ENCODE data around the gene ECM1.

GRCh38 chr1:150464422-150464826 is 43.5 kb upstream of the ECM1 start:
- TF ChIP-seq CREB1 (IDR thresholded peaks at IDR 0.05; ENCODE audit: low read depth) (no peak), MAX (IDR thresholded peaks at IDR 0.05) (no peak), CEBPB (IDR thresholded peaks at IDR 0.05) (no peak), EP300 (IDR thresholded peaks at IDR 0.05; ENCODE audit: borderline replicate concordance) (no peak), RAD21 (IDR thresholded peaks at IDR 0.05; ENCODE audit: low read depth) (peak; percentile 74), ZBTB7A (IDR thresholded peaks at IDR 0.05; ENCODE audit: low read depth) (no peak), TEAD4 (IDR thresholded peaks at IDR 0.05) (no peak), FOXM1 (IDR thresholded peaks at IDR 0.05; ENCODE audit: borderline replicate concordance, low read depth) (no peak)
